Stimulated activated CD8-positive, alpha-beta memory T cell treated with anti-CD3 and anti-CD28 coated beads, Interleukin-4, amount 100 ng/mL, for 1 hour (primary cell): ENCODE data around the gene SLC25A47.
"Not testable (repeated sequence)": the region's sequence is repeated elsewhere in the genome, so short reads cannot be mapped to it uniquely, and the experiment has no call there.

Experiments used
- DNase-seq, 2 donors: peaks; one replicate each; pipeline ENCODE4 v3.0.0-alpha.2; 2020; ENCODE audit warnings: low read depth in 2 of 2, low spot score in 1 of 2

Gene SLC25A47

DNA sequence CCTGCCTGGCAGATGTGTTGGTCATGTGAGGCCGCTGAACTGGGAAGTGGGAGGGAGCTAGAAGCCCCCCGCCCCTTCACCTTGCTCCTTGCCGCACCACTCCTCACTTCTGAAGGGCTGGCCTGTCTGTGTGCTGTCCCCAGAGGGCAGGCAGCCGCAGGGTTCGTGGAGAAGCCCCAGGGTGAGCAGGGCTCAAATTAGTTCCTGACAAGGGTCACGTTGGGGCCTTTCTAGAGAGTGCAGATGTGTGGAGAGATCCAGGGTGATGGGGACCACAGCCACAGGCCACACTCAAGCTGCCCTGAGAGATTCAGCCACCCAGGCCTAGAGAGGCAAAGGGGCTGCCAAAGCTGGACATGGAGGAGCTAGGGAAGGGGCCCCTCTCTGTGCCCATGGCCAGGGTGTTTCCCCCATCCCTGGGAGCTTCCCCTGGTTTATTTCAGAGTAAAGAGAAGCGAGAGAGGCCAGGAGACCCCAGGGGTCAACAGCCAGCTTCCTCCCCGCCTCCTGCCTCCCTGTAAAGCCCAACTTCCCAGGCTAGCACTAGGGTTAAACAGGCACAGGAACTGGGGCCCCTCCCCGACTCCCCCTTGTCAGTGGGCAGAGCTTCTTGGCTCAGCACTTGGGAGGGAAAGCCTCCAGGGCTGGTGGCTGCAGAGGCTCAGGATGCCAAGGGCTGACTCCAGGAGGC lies 33.1 kb upstream of the SLC25A47 start:
- no peak for DNase-seq

DNA sequence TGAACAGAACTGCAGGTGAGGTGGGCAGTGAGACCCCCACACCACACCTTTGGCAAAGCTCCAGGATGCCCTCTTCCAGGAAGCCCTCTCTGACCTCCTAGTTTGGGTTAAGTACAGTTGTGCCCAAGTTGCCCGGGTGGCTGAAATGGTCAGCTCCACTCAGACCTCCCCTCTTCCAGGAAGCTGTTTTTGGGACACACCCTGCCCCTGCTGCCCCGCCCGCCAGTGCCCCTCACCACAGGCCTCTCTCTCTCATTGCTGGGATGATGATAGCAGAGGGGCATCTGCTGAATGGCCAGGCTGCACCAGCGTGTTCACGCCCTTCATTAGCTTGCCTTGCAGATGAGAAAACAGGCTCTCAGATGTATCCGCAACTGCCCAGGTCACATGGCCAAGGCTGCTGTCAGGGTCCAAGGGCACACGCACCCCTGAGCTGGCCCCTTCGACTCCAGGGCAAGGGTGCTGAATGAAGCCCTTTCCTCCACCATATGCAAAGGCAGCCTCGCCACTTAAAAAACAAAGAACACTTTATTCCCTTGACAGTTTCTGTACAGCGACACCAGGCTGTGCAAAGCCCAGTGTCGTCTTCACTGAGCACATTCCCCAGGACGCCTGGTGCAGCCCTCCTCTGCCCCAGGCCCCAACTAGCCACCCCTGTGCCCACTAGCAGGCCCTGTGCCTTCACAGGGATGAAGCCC lies 32.4 kb upstream of the SLC25A47 start:
- no peak for DNase-seq

DNA sequence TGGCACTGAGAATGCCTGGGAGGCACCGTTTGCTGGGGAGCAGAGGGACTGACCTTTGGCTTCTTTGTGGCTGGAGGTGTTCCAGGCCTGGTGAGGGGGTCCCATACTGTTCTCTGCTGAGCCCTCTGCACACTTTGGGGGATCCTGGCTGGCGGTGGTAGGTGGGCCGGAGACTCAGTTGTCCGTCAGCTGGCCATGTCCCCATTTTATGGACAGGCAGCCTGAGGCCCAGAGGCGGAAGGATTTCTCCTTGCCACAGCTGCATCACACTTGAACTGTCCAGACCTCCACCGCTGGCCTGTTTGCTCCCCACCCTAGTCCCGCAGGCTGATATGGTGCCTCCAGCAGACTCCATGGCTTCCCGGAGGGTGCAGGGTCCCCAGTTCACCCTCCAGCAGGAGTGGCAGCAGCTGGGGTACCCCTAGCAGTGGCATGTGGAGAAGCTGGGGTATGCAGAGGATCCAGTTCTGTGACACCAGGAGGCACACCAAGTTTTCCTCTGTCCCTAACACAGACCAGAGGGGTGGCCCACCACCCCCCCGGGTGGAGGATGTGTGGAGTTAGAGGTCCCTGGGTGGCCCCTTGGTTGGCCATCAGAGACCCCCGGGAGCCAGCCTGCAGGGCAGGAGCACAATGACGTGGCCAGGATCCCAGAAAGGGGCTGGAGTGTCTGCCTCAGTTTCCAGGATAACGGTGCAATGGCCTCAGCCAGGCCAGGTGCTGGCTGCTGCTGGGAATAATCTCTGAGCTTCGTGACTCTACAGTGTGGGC lies 31.6 kb upstream of the SLC25A47 start:
- no peak for DNase-seq

DNA sequence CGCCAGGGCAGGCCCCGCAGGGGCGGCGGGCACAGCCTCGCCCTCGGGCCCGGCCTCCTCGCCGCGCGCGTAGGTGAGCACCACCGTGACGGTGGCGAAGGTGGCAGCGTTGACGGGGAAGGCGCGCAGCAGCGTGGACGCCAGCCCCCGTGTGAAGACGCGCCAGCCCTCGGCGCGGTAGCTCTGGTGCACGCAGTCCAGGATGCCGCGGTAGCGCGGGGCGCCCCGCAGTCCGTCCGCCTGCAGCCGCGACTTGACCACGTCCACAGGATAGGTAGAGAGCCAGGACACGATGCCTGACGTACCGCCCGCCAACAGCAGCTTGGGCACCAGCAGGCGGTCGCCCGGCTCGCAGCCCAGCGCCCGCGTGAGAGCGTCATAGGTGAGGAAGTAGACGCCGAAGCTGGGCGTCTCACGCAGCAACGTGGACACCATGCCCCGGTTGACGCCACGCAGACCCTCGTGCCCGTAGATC lies 30.8 kb upstream of the SLC25A47 start:
- DNase-seq = no peak

DNA sequence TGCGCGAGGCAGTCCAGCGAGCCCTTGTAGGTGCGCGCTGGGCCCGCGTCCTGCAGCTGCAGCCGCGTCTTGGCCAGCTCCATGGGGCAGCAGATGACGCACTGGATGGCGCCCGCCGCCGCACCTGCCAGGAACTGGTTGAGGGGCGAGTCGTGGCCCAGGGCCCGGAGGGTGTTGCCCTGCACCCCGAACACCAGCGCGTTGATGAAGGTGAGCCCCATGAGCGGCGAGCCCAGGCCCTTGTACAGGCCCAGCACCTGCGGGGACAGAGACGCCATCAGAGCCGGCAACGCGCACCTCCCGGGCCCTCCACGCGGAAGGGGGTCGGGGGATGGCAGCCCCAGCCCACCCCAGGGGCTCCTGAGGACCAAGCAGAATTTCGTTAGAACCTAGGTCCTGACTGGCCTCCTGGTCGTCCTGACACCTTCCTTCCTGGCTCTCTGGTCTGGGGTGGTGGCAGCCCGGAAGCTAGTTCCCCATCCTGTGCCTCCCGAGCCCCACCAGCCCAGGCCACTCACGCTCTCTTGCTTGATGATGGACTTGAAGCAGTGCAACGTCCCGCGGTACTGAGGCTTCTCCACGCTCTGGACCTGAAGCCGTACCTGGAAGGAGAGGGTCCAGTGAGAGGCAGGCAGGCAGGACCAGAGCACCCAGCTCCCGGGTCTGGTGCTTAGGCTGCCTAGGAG lies 30.2 kb upstream of the SLC25A47 start:
- DNase-seq = no peak

DNA sequence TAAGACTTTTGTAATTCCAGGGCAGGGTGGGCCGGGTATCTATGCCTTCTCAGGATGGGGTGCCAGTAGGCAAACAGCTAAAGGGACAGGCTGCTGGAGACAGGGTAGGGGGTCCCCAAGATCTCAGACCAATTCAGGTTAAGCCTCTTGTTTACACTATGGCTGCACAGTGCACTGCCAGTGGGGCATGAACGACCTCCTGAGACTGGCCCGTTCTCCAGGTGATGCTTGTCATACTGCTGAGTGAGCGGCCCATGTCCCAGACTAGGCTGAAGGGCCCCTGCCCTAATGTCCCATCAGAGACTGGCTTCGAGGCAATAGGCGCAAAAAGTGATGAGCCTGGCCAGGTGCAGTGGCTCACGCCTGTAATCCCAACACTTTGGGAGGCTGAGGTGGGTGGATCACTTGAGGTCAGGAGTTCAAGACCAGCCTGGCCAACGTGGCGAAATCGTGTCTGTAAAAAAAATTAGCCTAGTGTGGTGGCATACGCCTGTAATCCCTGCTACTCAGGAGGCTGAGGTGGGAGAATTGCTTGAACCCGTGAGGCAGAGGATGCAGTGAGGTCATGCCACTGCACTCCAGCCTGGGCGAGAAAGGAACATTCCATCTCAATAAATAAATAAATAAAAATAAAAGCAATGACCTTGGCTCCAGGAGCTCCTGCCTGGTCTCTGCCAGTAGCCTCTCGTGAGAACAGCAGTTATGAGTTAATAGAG lies 29.5 kb upstream of the SLC25A47 start:
- no peak for DNase-seq

DNA sequence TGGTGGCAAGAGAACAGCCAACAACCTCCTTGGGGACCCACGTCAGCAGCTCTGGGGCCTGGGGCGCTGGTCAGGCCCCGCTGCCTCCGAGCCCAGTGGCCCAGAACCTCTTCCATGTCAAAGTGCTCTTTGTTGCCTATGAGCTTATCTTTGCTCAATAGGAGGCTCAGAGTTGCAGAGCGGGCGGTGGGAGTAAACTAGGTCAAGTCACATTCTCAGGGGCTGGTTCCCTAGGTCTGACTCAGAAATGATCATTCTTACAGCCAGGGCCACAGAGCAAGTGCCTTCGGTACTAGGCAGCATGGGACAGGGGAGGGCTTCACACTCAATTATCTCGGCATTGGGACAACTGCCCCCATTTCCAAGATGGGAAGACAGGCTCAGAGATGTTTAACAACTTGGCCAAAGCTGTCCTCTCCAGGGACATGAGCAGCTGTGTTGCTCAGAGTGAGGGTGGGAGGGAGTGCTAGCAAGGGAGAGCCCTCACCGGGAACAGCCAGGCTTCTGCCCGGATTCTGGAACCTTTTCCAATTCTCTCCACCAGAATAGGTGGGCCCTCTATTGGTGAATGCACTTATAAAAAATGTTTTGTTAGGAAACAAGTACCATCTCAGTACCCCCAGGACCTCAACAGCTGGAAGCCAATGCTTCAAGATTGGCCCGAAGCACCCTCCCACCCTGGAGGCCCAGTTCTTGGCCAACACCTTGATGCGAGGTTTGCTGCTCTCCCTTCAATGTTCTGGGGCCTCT lies 28.8 kb upstream of the SLC25A47 start:
- DNase-seq = no peak

DNA sequence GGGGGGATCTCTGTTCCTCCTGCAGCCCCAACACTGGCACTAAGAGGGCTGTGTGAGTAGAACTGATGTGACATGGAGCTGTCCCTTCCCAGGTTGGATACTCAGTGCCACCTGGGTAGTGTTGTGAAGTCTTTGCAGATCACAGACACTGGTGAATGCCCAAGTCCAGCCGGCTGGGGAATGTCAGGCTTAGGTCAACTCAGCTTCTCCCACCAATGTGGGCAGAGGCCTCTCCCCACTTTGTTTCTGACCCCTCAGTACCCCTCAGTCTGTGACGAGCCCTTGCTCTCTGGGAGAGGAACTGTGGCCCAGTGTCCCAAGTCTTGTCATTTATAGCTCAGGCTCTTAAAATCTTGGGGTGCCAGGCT lies 28.2 kb upstream of the SLC25A47 start:
- no peak for DNase-seq

DNA sequence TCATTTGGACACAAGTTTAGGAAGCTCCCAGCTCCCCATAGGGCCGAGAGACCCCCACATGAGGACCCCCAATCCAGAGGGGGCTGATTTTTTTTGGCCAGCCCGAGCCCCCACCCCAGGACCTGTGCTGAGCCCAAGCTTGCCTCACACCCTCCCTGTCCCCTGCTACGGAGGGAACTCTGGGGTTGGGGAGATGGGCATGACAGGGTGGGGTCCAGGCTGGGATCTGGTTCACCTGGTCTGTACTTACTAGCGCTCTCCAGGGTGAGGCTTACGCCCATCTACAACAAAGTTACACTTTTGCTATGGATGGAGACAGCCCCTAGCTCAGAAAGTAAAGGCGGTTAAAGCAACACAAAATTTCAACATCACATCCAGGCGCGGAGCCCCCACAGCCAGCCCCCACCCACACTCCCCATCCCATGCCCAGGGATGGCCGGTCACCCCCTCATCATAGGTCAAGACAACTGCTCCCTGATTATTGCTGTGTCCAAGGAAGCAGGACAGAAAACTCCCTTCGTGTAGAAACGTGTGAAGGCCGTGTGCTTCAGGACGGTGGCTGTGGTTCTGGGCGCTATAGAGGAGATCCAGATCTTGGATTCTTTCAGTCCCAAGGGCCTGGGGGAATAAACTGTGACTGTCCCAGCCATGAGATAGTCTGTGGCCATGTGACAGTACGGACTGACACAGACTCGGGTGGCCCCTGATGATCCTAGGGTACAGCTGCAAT lies 27.6 kb upstream of the SLC25A47 start:
- no peak for DNase-seq

DNA sequence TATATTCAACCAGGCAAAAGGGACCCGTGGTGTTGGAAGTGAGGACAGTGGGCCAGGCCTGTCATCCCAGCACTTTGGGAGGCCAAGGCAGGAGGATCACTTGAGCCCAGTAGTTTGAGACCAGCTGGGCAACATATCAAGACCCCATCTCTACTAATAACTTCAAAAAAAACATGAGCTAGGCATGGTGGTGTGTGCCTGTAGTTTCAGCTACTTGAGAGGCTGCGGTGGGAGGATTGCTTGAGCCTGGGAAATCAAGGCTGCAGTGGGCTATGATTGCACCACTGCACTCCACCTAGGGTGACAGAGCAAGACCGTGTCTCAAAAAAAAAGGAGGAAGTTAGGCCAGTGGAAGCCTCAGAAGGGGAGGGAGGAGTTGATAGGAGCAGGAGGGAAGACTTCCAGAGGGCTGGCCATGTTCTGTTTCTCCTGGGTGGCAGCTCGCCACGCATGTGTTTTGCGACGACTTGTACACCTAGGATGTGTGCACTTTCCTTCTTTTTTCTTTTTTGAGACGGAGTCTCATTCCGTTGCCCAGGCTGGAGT lies 27.0 kb upstream of the SLC25A47 start:
- no peak for DNase-seq

DNA sequence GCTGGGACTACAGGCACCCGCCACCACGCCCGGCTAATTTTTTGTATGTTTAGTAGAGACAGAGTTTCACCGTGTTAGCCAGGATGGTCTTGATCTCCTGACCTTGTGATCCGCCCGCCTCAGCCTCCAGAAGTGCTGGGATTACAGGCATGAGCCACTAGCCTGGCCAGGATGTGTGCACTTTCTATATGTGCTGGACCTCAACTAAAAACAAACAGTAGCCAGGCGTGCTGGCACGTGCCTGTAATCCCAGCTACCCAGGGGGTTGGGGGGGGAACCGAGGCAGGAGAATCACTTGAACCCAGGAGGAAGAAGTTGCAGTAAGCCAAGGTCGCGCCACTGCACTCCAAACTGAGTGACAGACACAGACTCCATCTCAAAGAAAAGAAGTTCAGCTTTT lies 26.4 kb upstream of the SLC25A47 start:
- DNase-seq = not testable (repeated sequence)

DNA sequence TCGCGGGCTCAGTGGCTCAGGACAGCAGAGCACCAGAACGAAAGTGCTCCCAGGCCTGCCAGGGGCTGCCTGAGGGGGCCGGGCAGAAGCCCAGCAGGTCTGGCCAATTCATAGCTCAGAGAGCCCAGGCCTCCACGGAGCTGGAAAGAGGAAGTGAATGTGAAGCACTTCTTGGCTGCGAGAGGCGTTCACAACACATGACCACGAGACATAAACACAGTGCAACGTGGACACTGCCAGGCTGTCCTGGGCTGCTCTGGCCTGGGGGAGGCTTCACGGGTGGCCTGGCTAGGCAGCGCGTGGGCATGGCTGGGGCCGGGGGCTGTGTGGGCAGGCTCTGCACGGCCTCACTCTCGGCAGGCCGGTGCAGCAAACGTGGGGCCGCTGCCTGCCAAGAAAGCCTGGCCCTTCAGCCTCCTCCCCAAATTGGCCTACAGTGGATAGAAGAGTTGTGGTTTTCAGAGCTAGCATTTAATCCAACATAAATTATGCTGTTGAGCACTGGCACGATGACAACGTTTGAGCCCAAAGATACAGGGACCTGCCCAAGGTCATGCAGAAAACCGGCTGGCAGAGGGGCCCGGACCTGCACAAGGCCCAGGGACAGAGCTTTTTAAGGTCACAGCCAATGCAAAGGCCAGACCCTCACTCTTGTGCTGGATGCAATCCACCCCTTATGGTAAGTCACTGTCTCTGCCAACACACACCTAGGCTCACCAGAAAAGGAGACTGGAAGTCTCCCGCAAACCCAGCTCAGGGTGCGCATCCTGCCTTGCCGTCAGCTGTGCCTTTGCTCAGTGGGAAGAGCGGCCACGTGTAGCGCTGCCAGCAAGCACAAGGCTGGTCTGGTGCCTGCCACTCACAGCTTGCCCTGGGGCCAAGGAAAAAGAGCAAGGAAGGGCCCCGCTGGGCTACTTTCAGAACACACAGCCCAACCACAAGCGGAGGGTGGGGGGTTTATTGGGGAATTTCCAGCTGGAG lies 25.5 kb upstream of the SLC25A47 start:
- no peak for DNase-seq

DNA sequence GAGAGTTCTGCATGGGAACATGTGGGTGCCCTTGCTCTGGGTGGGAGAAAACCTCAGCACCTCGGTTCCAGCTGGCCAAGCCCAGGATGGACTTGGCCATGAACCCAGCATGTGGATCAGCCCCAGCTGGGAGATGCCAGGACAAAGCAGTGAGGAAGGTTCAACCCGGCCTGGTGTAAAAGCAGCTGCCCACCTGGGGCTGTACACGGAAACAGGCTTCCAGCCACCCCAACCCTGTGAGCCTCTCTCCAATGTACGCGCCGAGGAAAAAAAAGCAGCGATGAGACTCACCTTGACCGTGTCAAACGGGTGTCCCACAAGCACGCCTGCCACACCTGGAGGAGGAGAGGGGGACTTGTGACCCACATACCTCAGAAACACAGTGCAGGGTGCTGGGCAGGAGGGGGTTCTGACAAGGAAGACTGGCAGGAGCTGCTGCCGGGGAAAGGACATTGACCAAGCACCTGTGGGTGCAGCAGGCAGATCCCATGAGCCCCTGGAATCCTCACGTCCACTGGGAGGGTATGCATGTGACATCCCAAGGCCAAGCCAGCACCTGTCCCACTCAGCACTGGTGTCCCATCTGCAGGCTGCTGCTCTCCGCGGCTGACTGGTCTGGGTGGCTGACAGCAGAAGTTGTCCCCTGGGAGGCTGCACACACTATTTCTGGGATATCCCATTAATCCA lies 24.4 kb upstream of the SLC25A47 start:
- no peak for DNase-seq

DNA sequence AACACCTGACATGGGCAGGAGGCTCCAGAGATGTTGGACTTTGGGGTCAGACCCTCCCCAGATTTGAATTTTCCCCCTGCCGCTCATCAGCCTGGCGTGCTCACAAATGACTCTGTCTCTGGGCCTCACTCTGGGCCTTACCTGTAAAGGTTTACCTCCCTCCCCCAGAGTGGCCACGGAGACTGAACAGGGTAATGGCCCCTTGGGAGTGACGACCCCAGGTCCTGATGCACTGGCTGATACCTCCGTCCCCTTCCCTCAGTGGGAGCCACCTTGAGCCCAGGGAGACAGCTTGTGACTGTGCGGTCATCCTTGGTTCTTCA lies 23.9 kb upstream of the SLC25A47 start:
- no peak for DNase-seq

DNA sequence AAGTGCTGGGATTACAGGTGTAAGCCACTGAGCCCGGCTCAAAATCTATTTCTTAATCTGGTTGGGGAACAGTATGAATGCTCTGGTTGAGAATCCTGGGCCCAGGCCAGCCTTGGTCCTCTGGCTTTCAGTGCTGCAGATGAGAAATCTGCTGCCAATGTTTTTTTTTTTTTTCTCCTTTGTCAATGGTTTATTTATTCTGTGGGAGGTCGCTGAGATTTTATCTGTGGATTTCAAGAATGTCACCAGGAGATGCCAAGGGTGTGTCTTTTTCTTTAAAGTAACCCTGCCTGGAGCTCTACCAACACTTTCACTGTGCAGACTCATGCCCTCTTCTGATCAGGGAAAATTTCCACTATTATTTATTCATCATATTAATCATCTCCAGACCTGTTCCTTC lies 20.5 kb upstream of the SLC25A47 start:
- DNase-seq = no peak

DNA sequence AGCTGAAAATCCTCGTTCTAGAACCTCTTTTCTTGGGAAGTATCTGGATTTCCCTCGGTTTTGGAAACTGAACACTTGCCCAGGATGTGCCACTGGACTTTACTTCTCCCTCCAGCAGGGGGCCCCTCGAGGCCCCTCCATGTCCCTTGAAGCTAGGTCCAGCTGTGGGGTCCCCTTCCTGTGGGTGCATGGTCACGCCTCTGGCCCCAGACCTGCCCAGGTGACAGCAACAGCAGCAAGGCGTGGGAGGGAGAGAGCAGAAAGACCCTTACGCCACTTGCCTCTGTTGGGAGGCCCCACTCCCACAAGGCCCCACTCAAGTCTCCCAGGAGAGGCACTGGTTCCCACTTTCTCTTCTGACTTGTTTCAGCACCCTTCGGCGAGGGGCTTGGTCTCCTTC lies 20.0 kb upstream of the SLC25A47 start:
- no peak for DNase-seq

DNA sequence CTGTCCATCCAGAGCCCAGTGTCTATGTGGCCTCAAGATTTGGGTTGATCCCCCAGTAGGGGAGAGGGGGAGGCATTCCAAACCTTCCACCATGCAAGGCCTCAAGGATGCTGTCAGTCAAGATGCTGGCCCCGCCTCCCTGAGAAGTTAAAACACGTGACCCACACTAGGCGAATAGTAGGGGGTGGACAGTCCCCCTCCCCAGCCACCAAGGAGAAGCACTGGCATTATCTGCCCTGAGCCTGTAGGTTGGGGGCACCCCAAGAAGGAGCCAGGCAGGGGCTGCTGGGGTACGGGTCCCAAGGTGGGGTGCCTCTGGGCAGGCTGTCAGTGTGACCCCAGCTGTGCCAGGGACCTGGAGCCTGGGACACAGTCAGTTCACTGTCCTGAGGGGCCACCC lies 19.2 kb upstream of the SLC25A47 start:
- DNase-seq = no peak
